Kasumi-1 (cell line): ENCODE results near the gene SOX2.
A peak's percentile ranks its signal among the peaks of the same experiment; 100 is the strongest.

Source experiments
- DNase-seq, 2 experiments: peaks; one replicate each; lab custom pipeline; 2025; lab: John Stamatoyannopoulos, UW

SOX2 gene

DNA sequence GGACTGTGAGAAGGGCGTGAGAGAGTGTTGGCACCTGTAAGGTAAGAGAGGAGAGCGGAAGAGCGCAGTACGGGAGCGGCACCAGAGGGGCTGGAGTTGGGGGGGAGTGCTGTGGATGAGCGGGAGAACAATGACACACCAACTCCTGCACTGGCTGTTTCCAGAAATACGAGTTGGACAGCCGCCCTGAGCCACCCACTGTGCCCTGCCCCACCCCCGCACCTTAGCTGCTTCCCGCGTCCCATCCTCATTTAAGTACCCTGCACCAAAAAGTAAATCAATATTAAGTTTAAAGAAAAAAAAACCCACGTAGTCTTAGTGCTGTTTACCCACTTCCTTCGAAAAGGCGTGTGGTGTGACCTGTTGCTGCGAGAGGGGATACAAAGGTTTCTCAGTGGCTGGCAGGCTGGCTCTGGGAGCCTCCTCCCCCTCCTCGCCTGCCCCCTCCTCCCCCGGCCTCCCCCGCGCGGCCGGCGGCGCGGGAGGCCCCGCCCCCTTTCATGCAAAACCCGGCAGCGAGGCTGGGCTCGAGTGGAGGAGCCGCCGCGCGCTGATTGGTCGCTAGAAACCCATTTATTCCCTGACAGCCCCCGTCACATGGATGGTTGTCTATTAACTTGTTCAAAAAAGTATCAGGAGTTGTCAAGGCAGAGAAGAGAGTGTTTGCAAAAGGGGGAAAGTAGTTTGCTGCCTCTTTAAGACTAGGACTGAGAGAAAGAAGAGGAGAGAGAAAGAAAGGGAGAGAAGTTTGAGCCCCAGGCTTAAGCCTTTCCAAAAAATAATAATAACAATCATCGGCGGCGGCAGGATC lies at the start of gene SOX2:
Gene SOX2, plus strand, starts transcription at position 601 of the 811 bp plus-strand sequence. CDS start 436 bp downstream, outside the sequence.
- DNase-seq = no peak

DNA sequence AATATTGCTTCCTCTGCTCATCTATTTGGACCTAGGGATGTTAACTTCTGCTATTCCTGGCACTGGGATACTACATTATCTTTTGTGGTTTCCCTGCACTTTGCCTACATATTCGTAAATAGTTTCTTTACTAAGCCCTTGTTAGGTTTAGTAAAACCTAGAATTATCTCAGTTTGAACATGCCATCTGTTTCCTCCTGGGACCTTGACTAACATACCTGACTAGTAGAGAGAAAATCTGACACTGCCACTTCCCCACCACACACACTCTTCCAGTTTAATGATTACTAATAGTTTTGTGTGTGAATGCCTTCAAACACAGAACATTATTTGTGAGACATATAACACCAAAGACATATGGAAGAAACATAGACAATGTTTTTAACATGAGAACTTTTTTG lies 28.2 kb upstream of the SOX2 start:
- no peak for DNase-seq

DNA sequence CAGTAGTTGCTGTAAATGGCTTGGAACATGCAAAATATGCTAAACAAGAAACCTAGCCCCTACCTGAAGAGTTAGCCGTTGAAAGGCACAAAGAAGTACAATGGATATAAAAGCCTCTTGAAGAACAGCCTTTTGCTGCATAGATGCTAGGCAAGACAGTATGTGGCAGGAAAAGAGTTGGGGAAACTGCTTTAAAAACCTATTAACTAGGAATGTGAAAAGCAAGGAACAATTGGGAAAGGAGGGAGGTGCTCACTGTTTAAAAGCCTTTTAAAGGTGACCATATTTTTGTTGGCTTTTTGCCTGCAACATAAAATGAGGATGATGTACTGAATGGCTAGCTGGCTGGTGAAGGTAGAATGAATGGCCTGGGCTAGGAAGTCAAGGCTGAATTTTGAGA lies 24.5 kb upstream of the SOX2 start:
- DNase-seq = no peak

DNA sequence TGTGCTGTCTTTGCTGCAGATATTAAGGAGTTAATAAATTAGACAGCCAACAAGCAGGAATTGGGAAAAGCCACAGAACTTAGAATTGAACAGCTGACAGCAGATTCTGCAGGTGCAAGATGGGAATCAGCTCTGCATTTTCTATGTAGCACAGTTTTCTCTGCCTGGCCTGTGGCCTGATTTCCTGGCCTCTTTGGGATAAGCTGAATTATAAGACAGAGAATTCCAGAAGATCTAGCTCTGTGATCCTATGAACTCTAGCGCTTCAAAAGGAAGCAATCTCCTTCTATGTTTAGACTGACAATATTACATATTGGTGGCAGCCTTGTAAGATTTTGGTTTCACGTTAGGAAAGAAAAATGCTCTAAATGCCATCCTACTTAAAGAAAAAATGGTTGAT lies 24.0 kb upstream of the SOX2 start:
- DNase-seq = no peak

DNA sequence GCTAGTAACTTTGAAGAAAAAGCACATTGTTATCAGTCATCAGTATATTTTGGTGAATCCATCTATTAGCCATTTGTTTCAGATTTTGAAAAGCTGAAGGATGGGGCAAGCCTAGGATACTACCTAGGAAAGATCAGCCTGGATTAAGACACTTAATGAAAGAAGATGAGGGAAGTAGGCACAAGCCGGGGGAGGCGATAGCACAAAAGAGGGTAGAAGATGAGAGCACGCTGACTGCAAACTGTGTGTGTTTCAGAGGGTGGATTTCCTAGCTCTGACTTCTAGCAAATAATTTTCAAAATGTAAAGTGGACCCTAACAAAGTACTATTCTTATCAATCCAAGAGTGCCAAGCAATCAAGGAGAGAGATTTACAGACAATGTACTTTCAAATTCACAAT lies 22.2 kb upstream of the SOX2 start:
- DNase-seq = no peak

DNA sequence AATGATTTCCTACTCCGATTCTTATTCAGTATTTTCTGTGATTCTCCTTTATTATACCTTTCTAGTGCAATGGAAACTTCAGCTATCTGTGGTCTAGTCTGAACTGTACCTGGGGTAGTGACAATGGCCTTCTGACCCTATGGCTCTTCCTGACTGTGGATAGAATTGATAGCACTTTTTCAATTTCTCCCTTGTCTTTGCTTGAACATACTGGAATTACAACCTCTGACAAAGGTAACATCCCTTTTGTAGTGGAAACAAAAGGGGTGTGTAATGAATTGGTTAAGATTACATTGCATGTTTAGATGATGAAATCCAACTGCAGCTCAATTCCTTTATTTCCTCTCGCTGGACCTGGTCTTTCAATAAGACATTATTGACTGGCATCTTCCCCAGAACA lies 21.0 kb upstream of the SOX2 start:
- no peak for DNase-seq

DNA sequence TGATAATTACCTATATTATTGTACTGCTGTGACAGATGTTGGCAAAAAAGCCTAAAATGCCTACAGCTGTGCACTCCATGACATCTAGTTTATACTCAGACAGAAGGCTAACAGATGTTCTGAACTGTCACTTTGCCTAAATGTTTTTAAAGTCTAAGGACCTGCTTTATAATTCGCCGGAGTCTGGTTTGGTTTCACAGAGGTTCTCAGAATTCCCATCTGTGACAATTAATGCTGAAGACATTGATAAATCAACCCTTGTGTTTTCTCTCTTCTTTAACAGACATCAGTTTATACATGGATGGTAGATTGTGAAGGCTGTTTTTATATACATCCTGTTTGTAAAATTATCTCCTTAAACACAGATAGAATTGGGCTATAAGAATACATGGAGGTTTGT lies 19.8 kb upstream of the SOX2 start:
- no peak for DNase-seq

DNA sequence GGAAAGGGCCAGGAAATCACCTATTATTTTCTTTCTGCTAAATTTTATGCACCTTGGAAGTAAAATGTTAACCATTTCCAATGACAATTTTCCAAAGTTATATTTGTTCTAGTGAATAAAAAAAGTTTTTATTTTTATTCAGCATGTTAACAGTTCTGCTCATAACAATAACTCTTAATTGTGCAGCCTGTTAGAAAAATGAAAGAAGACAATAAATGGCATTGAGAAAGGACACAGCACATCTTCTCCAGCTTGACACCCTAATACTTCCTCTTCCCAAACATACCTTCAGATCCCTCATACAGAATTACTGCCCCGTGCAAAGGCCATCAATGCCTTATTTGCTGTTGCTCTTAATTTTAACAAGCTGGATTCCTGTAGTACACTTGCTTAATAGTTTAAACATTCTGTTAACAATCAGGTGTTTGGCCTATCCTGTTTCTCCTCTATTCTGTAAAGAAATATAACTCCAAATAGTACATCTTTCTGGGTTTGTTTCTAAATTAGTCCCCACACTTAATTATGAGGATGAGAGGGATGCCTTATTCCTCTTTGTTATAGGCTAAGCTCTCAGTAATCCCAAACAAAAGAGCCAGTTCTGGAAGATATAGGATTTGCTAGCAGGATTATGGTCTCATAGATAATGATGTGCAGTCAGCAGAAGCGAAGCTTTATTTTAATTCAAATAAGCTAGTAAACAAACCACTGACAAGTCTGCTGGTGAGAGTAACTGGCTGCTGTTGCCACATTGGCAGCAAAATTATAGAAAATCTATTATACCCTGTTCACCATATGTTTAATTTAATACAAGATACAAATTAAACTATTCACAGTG lies 19.2 kb upstream of the SOX2 start:
- no peak for DNase-seq

DNA sequence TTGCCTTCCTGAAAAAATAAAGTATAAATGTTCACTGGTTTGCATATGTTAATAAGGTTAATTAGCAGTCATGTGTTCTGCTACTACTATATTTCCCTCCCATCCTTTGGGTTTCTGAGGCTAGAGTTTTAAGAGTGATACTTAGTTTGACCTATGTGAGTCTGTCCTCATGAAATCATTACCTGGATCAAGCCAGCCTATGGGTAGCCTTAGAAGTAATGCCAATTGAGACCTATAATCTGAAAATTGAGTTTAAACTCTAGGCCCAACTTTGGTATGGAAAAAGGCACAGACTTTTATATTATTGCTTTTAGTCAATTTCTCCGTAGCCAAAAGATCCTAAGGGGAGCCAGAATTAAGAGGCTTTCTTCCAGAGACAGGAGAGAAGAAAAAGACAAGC lies 18.4 kb upstream of the SOX2 start:
- DNase-seq = no peak

DNA sequence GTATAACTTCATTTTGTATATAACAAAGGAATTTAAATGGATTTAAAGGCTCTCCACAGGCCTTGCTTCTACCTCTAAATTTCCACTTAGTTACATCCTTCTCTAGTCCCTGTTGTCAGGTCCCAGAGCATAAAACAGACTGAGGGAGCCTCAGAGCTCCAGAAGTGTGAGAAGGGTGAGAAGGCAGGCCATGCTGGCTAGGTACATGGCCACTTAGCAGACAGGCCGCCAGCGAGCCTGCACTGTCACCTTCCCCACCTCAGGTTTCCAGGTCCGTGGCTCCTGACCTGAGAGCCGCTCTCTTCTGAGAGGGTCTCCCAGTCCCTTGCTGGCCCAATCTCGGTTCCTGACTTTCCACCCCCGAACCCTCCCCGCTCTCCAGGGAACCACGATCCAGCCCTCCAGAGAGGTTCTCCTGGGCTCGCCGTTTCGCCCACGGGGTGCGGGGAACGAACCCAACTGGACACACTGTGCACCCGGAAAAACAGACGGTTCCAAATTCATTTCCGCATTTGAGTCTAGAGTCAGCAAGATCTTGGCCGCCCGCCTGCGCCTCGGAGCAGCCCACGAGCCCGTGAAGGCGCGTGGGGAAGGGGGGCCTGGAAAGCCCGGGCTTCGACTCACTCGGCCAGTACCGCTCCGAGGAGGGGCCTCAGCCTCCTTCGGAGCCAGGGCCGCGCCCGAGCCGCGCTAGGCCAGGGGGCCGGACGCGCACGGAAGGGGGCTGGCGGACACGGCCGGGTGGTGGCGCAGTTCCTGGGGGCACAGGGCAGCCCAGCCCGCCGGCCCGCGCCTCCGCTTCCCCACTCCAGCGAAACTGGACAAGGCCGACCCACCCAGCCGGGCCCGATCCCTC lies 16.7 kb upstream of the SOX2 start:
- DNase-seq = no peak

DNA sequence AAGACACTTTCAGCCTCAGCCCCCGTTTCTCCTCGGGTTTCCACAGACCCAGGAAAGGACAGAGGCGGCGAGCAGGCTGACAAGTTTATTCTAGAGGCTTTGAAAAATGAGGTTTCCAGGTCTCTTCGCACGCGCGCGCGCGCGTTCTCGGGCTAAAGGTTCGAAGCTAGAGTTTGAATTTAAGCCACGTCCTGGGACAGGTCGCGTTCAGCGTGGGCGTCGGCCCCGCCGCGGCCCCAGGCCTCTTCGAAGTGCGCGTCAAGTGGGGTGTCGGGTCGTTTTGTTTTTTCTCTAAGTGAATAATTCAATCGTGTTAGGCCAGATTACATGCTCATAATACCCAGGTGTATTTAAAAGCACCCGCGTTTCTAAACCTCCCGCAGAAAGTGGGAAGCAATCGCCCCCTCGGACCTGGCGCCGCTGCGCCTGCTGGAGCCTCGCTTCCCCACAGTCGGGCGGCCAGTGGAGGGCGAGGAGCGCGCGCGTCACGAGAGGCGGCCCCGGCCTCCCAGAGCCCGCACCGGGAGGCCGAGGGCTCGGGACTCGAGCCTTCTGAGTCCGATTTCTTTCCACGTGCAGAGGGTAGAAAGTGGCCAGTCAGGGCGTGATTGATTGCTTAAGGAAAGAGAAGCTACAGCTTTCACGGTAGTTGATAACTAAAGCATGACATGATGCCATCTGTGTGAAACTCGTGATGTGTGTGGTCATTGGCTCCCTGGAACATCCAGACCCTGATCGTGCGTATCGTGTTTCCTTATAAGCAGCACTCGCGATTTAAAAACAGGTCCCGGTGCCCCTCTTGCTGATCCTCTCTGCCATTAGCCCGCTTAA lies 15.8 kb upstream of the SOX2 start:
- no peak for DNase-seq

DNA sequence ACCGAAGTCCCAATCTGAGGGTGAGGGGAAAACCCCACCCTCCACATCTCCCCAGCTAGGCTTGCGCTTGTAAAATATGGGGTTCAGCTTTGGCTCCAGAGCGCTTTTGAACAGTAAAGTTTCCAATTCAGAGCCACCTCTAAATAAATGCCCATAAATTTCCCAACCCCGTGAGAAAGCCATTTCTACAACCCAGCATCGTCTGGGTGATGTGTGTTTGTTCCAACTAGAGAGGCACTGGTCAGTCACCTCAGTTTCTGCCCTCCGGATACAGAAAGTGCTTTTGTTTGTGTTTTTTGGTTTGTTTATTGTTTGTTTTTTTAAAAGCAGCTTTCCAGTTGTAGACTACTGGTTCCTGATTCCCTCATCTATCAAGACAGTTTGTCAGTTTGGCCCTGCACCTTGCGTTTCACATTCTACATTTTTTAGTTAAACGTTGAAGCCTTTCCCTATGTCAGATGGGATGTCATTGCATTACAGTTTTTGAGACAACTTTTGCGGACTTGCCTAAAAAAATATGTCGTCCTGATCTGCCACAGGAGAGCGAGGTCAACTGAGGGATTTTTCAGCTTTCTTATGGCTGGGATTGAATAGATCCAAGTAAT lies 15.0 kb upstream of the SOX2 start:
- DNase-seq = no peak

DNA sequence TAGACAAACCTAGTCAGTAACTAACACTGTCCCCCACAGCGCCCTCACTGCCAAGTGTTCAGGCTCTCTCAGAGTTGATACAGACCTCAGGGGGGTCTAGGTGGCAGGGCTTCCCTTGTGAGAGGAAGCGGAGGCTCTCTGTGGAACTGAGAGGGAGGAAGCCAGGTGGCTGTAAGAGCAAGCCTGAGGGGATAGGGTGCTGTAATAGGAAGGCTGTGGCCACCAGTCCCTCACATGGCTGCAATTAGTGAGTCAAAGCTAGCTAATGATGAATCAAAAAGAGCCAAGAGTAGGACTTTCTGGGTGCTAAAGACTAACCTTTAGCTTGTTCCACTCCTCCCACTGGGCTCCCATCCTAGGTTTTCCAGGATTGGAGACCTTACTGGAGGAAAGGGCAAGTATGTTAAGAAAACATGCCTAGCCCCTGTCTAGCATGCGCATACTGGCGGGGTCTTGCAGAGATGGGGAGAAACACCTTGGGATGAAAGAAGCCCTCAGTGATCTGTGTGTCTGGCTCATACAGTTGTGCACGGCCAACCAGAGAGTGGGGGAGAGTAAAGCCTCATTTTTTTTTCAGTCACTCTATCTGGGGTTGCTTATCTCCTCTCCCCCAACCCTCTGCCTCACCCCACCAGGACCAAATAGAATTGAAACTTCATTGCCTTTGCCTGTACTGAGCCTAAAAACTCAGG lies 13.3 kb upstream of the SOX2 start:
- no peak for DNase-seq

DNA sequence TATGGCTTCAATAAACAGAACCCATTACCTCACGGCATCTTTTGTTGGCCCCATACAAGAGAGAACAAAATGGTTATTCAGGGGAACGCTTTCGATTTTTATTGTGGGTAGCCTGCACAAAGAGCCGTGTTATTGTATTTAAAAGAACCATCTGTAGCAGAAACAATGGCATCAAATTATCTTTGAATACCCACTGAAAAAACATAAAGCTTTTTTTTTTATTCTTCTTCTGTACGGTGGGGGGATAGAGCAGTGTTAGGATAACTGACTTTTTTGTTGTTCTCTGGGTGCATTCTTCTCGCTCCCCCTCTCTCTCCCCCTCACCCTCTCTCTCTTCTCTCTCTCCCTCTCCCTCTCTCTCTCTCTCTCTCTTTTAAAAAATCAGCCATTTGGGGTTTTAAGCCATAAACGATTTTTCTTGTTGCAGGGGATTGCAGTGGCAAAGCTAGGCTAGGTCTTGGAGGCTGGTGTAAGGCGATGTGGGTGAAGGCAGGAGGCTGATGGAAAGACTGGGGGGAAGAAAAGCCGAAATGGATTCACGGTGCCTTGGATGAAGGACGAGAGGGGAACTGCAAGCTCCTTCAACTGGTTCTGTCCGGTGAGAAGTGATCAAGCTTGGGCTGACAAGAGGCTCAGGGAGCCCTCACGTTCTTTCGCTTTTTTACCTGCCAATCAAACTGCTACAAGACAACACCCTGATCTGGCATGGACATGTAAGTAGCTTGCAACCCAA lies 12.4 kb upstream of the SOX2 start:
- DNase-seq = no peak

DNA sequence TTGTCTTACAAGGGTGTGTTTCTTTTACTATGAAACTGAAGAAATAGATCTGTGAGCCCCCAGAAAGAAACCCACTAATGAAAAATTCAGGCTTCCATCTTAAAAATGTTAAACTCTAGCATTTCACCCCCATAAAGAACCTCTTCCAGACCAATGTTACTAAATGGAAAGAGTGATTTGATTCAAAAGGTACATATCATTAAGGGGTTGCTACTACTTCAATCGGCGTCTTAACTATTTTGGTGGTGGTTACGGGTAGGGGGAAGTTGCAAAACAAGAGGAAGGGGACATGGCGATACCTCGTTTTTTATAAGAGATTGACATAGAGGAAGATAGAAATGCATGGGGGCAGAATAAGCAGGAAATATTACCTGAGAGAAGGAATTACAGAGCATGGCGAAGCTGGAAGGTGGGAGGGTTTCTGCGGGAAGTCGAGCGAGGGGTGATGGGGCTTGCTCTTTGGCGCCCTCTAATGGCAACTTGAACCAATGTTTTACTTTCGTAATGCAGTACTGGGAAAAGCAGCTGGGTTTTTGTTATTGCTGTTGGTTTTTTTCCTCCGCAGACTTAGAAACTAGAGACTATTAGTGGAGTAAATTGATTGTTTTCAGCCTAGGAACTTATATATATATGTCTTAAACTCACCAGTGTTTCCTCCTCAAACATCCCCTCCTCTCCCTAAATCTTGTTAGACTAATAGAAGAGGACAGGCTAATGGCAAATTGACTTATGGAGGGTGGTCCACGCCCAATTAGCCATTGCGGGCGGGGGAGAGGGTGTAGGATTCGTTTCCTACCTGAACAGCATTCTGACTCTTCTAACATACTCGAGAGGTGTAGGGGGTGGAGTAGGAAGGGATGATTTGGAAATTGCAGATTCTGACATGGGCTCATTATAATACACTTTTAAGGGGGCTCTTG lies 11.3 kb upstream of the SOX2 start:
- DNase-seq = peak; percentile 74 to 83

DNA sequence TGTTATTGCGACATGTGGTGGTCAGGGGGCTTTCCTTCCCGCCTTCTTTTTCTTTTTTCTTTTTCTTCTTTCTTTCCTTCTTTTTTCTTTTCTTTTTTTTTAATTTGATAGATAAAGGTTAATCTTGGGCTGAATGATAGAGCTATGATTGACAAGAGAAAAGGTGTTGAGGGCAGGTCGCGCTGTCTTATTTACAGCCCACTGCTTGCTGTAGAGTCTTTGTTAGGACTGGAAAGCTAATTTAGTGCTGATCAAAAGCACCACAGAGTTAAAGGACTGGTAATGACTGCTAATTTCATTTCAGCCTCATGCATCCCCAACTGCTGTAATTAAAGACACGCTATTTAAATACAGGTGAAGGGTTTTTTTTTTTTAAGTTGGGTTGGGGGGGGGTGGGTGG lies 10.6 kb upstream of the SOX2 start:
- DNase-seq = no peak

DNA sequence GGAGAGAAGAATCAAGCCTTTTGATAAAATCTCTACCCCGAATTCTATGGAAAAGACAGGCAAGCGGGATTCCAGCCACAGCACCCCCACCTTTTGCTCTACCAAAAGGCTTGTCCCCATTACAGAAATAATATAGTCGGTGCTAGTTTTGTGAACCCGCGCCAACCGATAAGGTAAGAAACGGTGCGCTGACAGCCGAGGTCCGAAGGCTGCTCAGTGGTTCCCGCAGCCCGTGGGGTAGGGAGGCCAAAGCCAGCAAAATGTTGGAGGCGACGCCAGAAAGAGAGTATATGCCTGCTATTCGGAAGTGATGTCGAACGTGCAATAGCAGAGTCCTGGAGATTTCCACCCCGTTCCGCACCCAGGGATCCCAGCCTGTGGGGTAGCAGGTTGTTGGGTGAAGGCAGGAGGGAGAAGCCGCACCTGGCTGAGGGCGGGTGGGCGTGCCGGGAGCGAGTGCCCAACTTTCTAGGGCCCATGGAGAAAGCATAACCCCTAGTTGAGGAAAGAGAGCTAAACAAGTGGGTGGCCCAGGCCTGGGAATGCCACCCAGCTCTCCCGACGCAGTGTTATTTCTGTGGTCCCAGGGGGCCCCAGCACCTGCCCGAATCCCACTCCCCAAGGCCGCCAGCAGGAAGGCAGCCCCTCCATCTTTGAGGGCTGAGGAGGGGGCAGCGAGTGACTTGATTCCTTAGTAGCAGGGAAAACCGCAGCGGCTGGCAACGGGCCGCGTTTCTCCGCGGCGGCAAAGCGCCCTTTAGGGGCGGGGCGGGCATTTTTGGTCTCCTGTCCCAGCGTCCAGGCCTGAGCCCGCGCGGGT lies 7.9 kb upstream of the SOX2 start:
- no peak for DNase-seq
